Measurements from ENCODE around the gene ZNF407. TPM values are rescaled to one million over a fixed set of nuclear protein-coding genes. Genes with fewer than 3 reads are reported as not detected.

Gene ZNF407
- total and polyA plus RNA-seq, 2 experiments from 2014 or later, result 2.1 to 10.4 TPM

DNA sequence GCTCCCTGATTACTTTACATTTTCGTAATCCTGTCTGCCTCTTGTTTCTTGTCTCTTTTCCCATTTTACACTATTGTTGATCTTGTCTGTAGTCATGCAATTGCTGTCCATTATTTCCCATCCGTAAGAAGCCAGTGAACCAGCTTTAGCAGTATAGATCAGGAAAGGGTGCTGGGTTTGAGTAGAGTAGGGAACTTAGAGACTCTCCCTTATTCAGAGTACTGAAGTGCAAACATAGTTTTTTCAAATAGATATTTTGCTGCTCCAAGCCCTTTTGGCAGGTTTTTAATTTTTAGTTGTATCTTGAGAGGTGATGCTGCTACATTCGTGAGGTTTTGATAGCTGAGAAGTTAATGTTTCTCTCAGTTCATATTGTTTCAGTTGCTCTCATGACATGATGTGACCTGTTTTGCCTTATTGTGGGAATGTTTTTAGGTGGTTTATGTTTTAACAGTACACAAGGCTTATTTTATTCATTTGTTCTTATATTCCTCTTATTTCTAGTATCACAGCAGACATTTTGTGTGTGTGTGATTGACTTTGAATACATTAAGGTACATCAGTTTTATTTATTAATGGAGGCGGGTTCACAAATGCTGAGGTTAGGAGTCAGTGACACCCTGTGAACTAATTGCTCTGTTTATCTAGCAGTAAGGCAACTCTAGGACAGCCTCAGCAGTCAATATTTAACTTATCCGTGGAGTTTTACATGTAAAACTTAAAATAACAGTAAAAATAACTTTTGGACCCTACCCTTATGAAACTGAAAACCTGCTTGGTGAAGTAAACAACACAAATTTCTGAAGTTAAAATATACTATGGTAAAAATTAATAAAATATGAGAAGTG is 118.4 kb downstream of the ZNF407 start:
- Histone ChIP-seq H3K9me2 (ENCODE audit: insufficient read depth) (no peaks in the 10 kb centered on the region), H3K27me3 (ENCODE audit: insufficient read depth) (no peaks in the 10 kb centered on the region), H4K20me1 (replicated peaks; ENCODE audit: insufficient read depth) (no peaks in the 10 kb centered on the region), H3K36me3 (ENCODE audit: insufficient read depth) (no peaks in the 10 kb centered on the region), H3F3A (replicated peaks; ENCODE audit: low read depth) (no peaks in the 10 kb centered on the region), H3K4me1 (ENCODE audit: insufficient read depth) (0 out of 2 replicates have a peak, but pooled peaks cover 1% of the 10 kb centered on the region), H3K27ac (ENCODE audit: low read depth) (no peak overlapping the region), H2AFZ (no peak overlapping the region), H3K4me3 (no peak overlapping the region), H3K79me2 (replicated peaks; ENCODE audit: insufficient read depth) (no peaks in the 10 kb centered on the region), H3K4me2 (no peak overlapping the region)
- TF ChIP-seq ZNF462 (CRISPR knock-in tag; IDR thresholded peaks at IDR 0.05) (no peak), ZNF114 (CRISPR knock-in tag; IDR thresholded peaks at IDR 0.05) (no peak), STAT1 (IDR thresholded peaks at IDR 0.05; ENCODE audit: unreplicated experiment) (no peak), ZNF331 (CRISPR knock-in tag; IDR thresholded peaks at IDR 0.05; ENCODE audit: low read depth) (no peak), EZH2phosphoT487 (IDR thresholded peaks at IDR 0.05; ENCODE audit: unreplicated experiment) (no peak), CREB1 (CRISPR knock-in tag; IDR thresholded peaks at IDR 0.05; ENCODE audit: low read depth) (no peak), POLR2AphosphoS5 (IDR thresholded peaks at IDR 0.05; ENCODE audit: low read depth) (no peak)
- peak; percentile 41; the same call in 1 of the 3 replicates for ATAC-seq
- Mint-ChIP-seq H3K4me3 (no peak overlapping the region), H3K27me3 (ENCODE audit: insufficient read depth, low read depth, poor library complexity) (peaks cover 1% of the 10 kb centered on the region), H3K27ac (no peak overlapping the region), H3K9me3 (no peaks in the 10 kb centered on the region; the same call in 2 of the 3 replicates), H3K4me1 (peaks cover 26% of the 10 kb centered on the region), H3K36me3 (ENCODE audit: low read depth) (no peaks in the 10 kb centered on the region)
- no peak for DNase-seq (ENCODE audit: low spot score)
